ENCODE results near the gene VPS37C.

The VPS37C gene

GRCh38 chr11:61092280-61092766, 68.9 kb downstream of the VPS37C start:
- DNase-seq: no peak

GRCh38 chr11:61091373-61092279, 69.6 kb downstream of the VPS37C start:
- DNase-seq: no peak

GRCh38 chr11:61090982-61091372, 70.2 kb downstream of the VPS37C start:
- DNase-seq: no peak

GRCh38 chr11:61090521-61090920, 70.7 kb downstream of the VPS37C start:
- DNase-seq: no peak

- DNase-seq: no peak
Observed at GRCh38 chr11:61089806-61090491, 71.3 kb downstream of the VPS37C start.

GRCh38 chr11:61087426-61088119, 73.7 kb downstream of the VPS37C start:
- no peak for DNase-seq

GRCh38 chr11:61083601-61084147, 77.6 kb downstream of the VPS37C start:
- no peak for DNase-seq

- no peak for DNase-seq
Observed at GRCh38 chr11:61082931-61083531, 78.2 kb downstream of the VPS37C start.

GRCh38 chr11:61082062-61082870, 79.0 kb downstream of the VPS37C start:
- no peak for DNase-seq

- no peak for DNase-seq
Observed at GRCh38 chr11:61080986-61081590, 80.1 kb downstream of the VPS37C start.

- DNase-seq: no peak
Observed at GRCh38 chr11:61080526-61080925, 80.7 kb downstream of the VPS37C start.
